Measurements from ENCODE around the gene MMP28.
A peak's percentile ranks its signal among the peaks of the same experiment; 100 is the strongest.

DNA sequence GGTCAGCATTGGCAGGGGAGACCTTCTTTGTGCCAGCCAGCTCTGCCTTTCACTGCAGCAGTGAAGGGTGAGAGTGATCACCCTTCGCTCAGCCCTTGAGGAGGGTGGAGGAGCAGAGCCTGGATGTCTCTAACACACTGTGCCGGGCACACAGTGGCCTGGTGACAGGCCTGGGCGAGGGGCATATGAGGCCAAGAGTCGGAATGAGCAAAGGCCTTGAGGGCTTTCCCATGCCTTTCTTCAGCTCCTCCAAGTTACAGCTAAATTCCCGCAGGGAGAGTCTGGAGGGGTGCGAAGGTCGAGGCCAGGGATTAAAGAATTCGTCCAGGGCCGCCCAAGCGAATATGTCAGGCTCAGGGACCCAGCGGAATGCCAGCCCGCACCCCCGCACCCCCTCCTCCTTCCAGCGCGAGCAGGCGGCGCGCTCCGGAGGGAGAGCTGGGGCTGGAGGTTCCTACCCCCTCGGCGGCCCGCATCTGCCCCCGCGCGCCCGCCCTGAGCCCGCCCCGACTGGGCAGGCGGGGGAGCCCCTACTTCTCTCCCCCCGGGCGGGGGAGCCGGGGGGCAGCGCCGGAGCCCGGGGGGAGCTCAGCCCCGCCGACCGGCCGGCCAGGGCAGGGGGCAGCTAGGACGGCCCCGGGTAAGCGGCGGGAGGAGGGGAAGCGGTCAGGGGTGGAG, 64.1 kb downstream of the MMP28 start, which contains the start of gene RASL10B:
- no peak for TF ChIP-seq FOXK2 (IDR thresholded peaks at IDR 0.05)
- TF ChIP-seq HDGF (IDR thresholded peaks at IDR 0.05; ENCODE audit: borderline replicate concordance) = no peak
- no peak for TF ChIP-seq ZNF384 (IDR thresholded peaks at IDR 0.05)
- no peak for TF ChIP-seq NFRKB (IDR thresholded peaks at IDR 0.05)
- TF ChIP-seq ARNT (IDR thresholded peaks at IDR 0.05) = no peak
- no peak for TF ChIP-seq ELF4 (IDR thresholded peaks at IDR 0.05)
- peak; percentile 12; the same call in 1 of the 2 replicates for TF ChIP-seq FOXM1 (IDR thresholded peaks at IDR 0.05; ENCODE audit: borderline replicate concordance)
- TF ChIP-seq SP1 (IDR thresholded peaks at IDR 0.05) = no peak
- no peak for TF ChIP-seq BHLHE40 (IDR thresholded peaks at IDR 0.05; ENCODE audit: borderline replicate concordance)
